ENCODE results near the gene RIC8A.
A peak's percentile ranks its signal among the peaks of the same experiment; 100 is the strongest.
"Not testable (repeated sequence)": the region's sequence is repeated elsewhere in the genome, so short reads cannot be mapped to it uniquely, and the experiment has no call there.

The RIC8A gene

DNA sequence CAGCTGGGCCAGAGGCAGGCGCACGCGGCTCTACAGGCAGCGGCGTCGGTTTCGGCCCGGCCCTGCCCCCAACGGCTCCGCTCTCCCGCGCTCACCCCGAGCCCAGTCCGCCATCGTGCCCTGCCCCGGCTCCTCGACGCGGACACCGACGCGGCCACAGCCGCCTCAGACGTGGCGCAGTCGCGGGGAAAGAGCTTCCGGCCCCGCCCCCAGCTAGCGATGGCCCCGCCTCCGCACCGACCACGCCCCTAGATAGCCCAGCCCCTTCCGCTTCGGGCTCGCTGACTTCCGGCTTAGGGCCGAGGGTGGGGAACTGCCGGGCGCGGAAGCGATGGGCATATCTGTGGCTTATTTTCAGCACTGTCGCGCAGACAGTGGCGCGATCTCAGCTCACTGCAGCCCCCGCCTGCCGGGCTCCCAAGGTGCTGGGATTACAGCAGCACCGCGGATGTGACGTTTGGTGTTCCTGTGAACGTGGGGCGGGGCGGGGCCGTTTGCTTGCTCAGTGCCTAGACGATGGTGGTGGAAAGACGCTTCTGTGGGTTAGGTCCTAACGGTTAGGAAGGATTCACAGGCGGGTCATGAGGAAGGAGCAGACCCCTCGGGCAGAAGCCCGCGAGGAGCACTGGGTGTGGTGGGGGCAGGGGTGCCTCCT lies at the start of gene RIC8A, which contains the start of gene BET1L:
RIC8A (plus strand) TSS at position 501 of the 655 bp plus-strand sequence. CDS start 1,147 bp downstream, outside the sequence.
BET1L (minus strand) TSS at position 192 of the 655 bp plus-strand sequence; CDS start at position 114, 78 bp downstream.
- peak; percentile 99 for DNase-seq

- not testable (repeated sequence) for DNase-seq
Measured at GRCh38 chr11:180242-180641, 27.3 kb upstream of the RIC8A start.

DNA sequence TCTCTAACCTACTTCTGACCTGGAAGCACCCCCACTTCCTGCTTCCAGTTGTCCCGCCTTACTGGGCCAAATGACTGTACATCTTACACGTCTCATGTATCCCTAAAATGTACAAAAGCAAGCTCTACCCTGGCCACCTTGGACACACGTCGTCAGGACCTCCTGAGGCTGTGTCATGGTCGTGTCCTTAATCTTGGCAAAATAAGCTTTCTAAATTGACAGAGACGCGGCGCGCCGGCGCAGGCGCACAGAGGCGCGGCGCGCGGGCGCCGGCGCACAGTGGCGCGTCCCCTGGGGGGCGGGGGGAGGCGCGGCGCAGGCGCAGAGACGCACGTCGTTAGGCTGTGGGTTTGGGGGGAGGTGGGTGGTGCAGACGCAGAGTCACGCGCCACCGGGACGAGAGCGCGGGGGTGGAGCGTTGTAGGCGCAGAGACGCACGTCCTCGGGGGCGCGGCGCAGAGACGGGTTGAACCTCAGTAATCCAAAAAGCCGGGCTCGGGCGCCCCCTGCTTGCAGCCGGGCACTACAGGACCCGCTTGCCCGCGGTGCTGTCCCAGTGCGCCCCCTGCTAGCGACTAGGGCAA lies 18.2 kb upstream of the RIC8A start:
- not testable (repeated sequence) for DNase-seq

GRCh38 chr11:189843-190311 lies 17.6 kb upstream of the RIC8A start:
- not testable (repeated sequence) for DNase-seq

GRCh38 chr11:190546-190945 lies 17.0 kb upstream of the RIC8A start:
- not testable (repeated sequence) for DNase-seq

- not testable (repeated sequence) for DNase-seq
Measured at GRCh38 chr11:191490-192478, 15.7 kb upstream of the RIC8A start.

- DNase-seq, result not testable (repeated sequence)
Measured at GRCh38 chr11:192674-193128, 14.8 kb upstream of the RIC8A start, which contains the start of gene SCGB1C1. Gene SCGB1C1, plus strand, starts transcription at chr11:193078. Its CDS starts 22 bp downstream, at chr11:193100.

DNA sequence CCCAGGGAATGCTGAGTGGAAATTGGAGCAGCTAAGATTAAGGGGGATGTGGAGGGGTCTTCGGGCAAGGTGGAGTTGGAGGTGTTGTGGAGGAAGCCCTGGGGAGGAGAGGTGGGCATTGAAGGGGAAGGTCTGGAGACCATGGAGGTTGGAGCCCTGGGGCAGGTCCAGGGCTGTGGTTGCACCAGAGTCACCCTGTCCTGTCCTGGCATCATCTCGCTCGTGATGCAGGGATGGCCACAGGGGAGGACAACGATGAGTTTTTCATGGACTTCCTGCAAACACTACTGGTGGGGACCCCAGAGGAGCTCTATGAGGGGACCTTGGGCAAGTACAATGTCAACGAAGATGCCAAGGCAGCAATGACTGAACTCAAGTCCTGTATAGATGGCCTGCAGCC lies 14.0 kb upstream of the RIC8A start:
- DNase-seq, result not testable (repeated sequence)

- DNase-seq, result no peak
Measured at GRCh38 chr11:196786-197731, 10.4 kb upstream of the RIC8A start.

- no peak for DNase-seq
Measured at GRCh38 chr11:197741-198235, 9.7 kb upstream of the RIC8A start.

DNA sequence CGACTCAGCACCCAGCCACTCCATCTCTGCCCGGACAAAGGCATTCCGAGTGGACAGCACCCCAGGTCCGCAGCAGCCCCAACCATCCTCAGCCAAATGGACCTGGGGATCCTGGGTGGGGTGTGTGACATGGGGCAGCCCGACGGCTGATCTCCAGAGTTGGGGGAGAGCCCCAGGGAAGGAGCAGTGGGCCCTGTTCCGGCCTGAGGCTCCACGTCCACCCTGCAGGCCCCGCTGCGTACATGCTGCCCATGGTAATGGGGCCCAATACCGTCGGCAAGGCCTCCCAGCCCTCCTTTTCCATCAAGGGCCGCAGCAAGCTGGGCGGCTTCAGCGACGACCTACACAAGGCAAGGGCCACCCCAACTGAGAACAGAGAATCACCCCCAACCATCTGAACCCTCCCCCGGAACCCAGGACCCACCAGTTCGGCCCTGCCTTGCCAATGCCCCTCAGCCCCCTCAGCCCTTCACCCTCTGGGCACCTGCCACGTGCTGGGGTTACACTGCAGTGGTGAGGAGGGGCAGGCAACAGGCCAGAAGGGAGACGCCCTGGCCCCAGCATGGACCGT lies 9.2 kb upstream of the RIC8A start:
- DNase-seq, result no peak

DNA sequence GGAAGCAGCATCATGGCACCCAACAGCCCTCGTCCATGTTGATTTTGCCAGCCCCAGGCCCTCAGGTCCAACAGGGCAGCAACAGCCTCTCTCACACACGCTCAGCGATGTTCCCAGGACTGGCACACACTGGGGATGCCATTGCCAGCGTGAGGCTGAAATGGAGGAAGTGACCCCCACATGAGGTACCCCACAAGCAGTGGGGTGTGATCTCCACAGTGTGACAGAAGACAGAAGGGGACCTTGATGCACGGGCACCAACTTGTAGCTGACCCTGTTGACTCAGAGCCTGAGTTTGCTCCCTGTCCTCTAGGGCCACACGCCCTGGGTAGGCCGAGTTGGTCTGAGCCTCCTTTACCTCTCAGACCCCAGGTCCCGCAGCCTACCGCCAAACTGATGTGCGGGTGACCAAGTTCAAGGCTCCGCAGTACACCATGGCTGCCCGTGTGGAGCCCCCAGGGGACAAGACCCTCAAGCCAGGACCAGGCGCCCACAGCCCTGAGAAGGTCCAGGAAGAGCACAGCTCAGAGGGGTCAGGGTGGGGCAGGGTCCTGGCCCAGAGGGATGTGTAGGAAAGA lies 8.4 kb upstream of the RIC8A start:
- DNase-seq, result no peak

DNA sequence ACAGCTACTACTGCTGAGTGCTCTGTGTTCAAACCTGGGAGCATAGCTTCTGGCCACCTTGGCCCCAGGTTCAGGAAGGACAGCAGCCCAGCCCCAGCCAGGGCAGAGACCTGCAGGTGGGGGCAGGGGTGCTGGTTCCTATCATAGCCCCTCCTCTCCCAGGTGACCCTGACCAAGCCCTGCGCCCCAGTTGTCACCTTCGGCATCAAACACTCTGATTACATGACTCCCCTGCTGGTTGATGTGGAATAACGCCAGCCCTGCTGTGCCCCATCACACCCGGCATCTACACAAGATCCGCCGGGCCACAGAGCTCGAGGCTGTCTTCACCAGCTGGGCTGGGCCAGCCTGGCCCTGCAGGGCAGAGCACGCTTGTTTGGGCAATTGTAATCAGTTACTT lies 7.7 kb upstream of the RIC8A start:
- DNase-seq, result no peak

DNA sequence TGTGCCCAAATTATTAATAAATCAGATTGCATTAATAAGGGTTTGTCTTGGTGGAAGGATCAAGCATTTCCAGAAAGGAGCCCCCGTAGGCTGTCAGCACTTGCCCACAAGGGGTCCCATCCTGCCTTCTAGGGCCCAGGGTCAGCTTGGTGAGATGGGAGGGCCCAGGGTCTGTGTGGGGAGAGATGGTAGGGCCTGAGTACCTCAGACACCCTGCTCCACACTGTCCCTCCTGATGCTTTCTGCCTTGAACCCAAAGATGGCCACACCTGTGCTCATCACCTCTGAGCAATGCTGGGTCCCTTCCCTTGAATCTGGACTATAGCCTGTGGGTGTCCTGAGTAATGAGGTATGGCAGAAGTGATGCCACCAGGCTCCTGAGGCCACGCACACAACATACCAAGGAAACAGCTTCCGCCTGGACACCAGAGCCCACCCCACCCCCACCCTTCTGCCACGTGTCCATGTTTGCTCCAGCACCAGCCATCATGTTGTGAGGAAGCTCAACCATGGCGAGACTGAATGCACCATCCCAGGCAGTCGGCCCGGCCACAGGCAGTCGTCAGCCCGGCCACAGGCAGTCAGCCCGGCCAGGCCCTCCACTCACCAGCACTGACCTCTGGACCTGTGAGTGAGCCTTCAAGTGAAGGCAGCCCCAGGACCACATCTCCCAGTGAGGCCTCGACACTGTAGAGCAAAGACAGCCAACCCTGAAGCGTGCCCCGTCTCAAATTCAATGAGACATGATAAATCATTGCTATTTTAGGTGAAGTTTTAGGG lies 7.1 kb upstream of the RIC8A start:
- no peak for DNase-seq

DNA sequence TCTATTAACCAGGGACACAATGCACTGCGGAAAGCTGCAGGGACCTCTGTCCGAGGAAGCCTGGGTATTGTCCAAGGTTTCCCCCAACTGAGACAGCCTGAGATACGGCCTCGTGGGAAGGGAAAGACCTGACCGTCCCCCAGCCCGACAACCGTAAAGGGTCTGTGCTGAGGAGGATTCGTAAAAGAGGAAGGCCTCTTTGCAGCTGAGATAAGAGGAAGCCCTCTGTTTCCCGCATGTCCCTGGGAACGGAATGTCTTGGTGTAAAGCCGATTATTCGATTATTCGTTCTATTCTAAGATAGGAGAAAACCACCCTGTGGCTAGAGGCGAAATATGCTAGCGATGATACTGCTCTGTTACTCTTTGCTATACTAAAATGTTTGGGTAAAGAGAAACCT lies 5.5 kb upstream of the RIC8A start:
- DNase-seq, result peak; percentile 65 to 67

GRCh38 chr11:202490-202889 lies 5.0 kb upstream of the RIC8A start:
- DNase-seq, result no peak

GRCh38 chr11:203056-203944 lies 4.2 kb upstream of the RIC8A start:
- DNase-seq, result no peak

GRCh38 chr11:203945-204586 lies 3.4 kb upstream of the RIC8A start:
- DNase-seq, result no peak

All from Kasumi-1 (cell line).